ENCODE data around the gene MRPL21. TPM values are rescaled to one million over a fixed set of nuclear protein-coding genes. Genes with fewer than 3 reads are reported as not detected.

Gene MRPL21
- total and polyA plus RNA-seq, 2 experiments from 2014 or later = 22.6 to 122 TPM

DNA sequence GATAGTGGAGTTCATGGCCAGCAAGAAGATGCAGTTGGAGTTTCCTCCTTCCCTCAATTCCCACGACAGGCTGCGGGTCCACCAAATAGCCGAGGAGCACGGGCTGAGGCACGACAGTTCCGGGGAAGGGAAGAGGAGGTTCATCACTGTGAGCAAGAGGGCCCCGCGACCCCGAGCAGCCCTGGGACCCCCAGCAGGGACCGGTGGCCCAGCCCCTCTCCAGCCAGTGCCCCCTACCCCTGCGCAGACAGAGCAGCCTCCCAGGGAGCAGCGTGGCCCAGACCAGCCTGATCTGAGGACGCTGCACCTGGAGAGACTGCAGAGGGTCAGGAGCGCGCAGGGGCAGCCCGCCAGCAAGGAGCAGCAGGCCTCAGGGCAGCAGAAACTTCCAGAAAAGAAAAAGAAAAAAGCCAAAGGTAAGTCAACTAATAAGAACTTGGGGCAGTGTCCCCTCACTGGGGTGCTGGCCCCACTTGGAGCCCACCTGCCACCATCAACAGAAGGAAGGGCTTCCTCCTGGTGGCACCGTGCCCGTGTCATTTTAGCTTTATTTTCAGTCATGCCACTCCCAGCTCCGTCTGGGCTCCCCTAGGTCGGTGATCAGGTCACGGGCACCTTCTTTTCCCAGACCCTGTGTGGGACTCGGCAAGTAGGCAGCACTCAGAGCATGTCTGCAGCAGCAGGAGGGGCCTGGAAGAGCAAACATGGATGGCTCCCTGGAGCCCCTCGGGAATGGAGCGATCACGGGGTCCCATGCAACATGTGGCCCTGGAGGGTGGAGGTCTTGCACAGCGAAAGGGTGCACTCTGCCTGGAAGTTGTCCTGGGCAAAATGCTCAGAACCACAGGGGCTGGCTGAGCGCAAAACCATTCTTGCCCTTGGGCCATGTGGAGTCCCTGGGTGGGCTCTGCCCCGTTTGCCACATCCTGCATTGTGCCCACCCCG, 33.3 kb upstream of the MRPL21 start:
- Histone ChIP-seq H3K9me3 (ENCODE audit: low read depth) (no peaks in the 10 kb centered on the region), H3K4me2 (ENCODE audit: unreplicated experiment) (no peak overlapping the region), H3K36me3 (ENCODE audit: low read depth) (no peaks in the 10 kb centered on the region; the same call in 1 of the 2 replicates), H3K4me1 (ENCODE audit: insufficient read depth) (no peaks in the 10 kb centered on the region), H3K27ac (no peak overlapping the region), H4K20me1 (ENCODE audit: insufficient read depth) (no peaks in the 10 kb centered on the region), H2AFZ (no peak overlapping the region), H3F3A (ENCODE audit: insufficient read depth) (no peaks in the 10 kb centered on the region), H3K79me2 (ENCODE audit: insufficient read depth) (no peaks in the 10 kb centered on the region), H3K4me3 (no peak overlapping the region), H3K9me2 (ENCODE audit: insufficient read depth) (no peaks in the 10 kb centered on the region), H3K9ac (no peak overlapping the region), H3K27me3 (replicated peaks; ENCODE audit: insufficient read depth) (no peaks in the 10 kb centered on the region)
- TF ChIP-seq EZH2 (IDR thresholded peaks at IDR 0.05; ENCODE audit: insufficient read depth, poor library complexity, severe bottlenecking) (no peak), EZH2phosphoT487 (IDR thresholded peaks at IDR 0.05; ENCODE audit: insufficient read depth, low read depth) (no peak)
- 91 to 92% methylated on average over 29 of the region's 29 CpGs for WGBS, 2 experiments (ENCODE audit: low coverage in 1 of 2, low lambda C conversion rate in 2 of 2, missing lambda C conversion rate in 2 of 2)
- in situ Hi-C loops (cut with MboI) = no loop called here
- DNase-seq = no peak

DNA sequence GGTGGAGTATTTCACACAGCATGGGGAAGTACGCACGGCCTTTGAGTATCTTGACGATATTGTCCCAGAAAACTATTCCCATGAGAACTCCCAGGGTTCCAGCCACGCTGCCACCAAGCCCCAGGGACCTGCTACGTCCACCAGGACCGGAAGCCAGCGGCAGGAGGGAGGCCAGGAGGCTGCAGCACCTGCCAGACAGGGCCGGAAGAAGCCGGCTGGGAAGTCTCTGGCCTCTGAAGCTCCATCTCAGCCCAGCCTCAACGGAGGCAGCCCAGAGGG, 32.7 kb upstream of the MRPL21 start:
- in situ Hi-C loops (cut with MboI) = no loop called here
- no peaks in the 10 kb centered on the region; the same call in 1 of the 2 replicates for H3K36me3 ChIP-seq (ENCODE audit: low read depth)
- no peak overlapping the region for H3K4me3 ChIP-seq
- WGBS, 2 experiments (ENCODE audit: low coverage in 1 of 2, low lambda C conversion rate in 2 of 2, missing lambda C conversion rate in 2 of 2) = 92% methylated on average over 10 of the region's 10 CpGs
- H3K9me2 ChIP-seq (ENCODE audit: insufficient read depth) = no peaks in the 10 kb centered on the region
- no peaks in the 10 kb centered on the region for H3K4me1 ChIP-seq (ENCODE audit: insufficient read depth)
- no peak overlapping the region for H3K4me2 ChIP-seq (ENCODE audit: unreplicated experiment)
- no peak overlapping the region for H3K27ac ChIP-seq
- H2AFZ ChIP-seq = no peak overlapping the region
- DNase-seq = no peak
- no peaks in the 10 kb centered on the region for H3K27me3 ChIP-seq (replicated peaks; ENCODE audit: insufficient read depth)
- no peaks in the 10 kb centered on the region for H3F3A ChIP-seq (ENCODE audit: insufficient read depth)
- no peaks in the 10 kb centered on the region for H3K79me2 ChIP-seq (ENCODE audit: insufficient read depth)
- H3K9me3 ChIP-seq (ENCODE audit: low read depth) = no peaks in the 10 kb centered on the region
- TF ChIP-seq EZH2phosphoT487 (IDR thresholded peaks at IDR 0.05; ENCODE audit: insufficient read depth, low read depth) = no peak
- no peak for TF ChIP-seq EZH2 (IDR thresholded peaks at IDR 0.05; ENCODE audit: insufficient read depth, poor library complexity, severe bottlenecking)
- H3K9ac ChIP-seq = no peak overlapping the region
- H4K20me1 ChIP-seq (ENCODE audit: insufficient read depth) = no peaks in the 10 kb centered on the region

DNA sequence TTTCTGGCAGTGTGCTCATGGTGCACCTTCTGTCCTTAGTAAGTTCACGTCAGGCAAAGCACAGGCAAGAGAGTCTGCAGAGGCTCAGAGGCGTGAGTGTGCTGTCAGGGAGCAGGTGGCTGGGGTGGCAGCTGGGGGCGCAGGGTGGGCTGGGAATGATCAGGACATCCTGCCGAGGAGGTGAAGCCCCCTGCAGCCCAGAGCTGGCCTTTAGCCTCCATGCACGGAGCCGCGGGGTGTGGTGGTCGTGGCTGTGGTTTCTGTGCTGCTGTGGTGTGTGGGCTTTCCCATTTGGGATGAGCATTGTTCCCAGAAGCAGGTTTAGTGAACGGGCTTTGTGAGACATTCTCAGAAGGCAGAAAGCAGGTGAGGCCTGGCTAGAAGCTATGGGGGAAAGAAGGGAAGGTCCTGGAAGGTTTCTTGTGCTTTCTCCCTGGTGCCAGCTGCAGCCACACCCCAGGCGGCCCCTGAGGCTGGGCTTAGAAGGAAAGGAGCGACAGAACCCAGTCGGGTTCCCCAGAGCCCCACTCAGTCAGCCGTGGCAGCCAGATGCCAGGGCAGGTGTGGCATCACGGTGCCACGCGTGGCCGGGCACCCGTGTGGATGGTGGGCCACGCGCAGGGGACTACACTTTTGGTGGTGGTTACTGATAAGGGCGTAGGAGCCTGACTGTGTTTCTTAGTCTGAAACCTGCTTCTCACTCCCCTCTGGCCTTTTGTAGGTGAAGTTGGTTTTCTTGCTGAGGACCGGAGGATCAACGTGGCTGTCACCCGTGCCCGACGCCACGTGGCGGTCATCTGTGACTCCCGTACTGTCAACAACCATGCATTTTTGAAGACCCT, 32.1 kb upstream of the MRPL21 start:
- Histone ChIP-seq H3K4me2 (ENCODE audit: unreplicated experiment) (no peak overlapping the region), H4K20me1 (ENCODE audit: insufficient read depth) (no peaks in the 10 kb centered on the region), H3K79me2 (ENCODE audit: insufficient read depth) (no peaks in the 10 kb centered on the region), H3K36me3 (ENCODE audit: low read depth) (no peaks in the 10 kb centered on the region; the same call in 1 of the 2 replicates), H2AFZ (no peak overlapping the region), H3K27me3 (replicated peaks; ENCODE audit: insufficient read depth) (no peaks in the 10 kb centered on the region), H3K4me1 (ENCODE audit: insufficient read depth) (no peaks in the 10 kb centered on the region), H3K4me3 (no peak overlapping the region), H3K27ac (no peak overlapping the region), H3K9ac (no peak overlapping the region), H3F3A (ENCODE audit: insufficient read depth) (no peaks in the 10 kb centered on the region), H3K9me3 (ENCODE audit: low read depth) (no peaks in the 10 kb centered on the region), H3K9me2 (ENCODE audit: insufficient read depth) (no peaks in the 10 kb centered on the region)
- TF ChIP-seq EZH2 (IDR thresholded peaks at IDR 0.05; ENCODE audit: insufficient read depth, poor library complexity, severe bottlenecking) (no peak), EZH2phosphoT487 (IDR thresholded peaks at IDR 0.05; ENCODE audit: insufficient read depth, low read depth) (no peak)
- DNase-seq = no peak
- WGBS, 2 experiments (ENCODE audit: low coverage in 1 of 2, low lambda C conversion rate in 2 of 2, missing lambda C conversion rate in 2 of 2) = 87 to 90% methylated on average over 25 to 29 of the region's 29 CpGs
- in situ Hi-C loops (cut with MboI) = no loop called here

DNA sequence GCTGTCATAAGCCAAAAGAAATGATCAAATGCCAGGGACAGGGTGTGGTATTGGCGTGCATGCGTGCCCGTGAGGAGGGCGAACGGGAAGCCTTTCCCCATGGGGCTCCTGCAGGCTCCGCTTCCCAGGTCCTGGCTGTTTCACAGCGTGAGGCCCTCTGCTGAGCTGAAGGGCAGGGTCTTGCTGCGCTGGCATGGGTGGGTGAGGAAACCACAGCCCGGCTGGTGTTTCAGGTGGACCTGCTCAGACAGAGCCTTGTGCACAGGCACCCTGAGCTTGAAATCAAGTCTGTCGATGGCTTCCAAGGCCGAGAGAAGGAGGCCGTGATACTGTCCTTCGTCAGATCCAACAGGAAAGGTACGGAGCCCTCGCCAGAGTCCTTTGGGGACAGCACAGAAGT, 31.4 kb upstream of the MRPL21 start:
- H3K4me1 ChIP-seq (ENCODE audit: insufficient read depth) = no peaks in the 10 kb centered on the region
- no peak for DNase-seq
- 81 to 85% methylated on average over 15 of the region's 15 CpGs for WGBS, 2 experiments (ENCODE audit: low coverage in 1 of 2, low lambda C conversion rate in 2 of 2, missing lambda C conversion rate in 2 of 2)

More for the DNA sequence above, 31.4 kb upstream of the MRPL21 start:
- no peaks in the 10 kb centered on the region for H3K27me3 ChIP-seq (replicated peaks; ENCODE audit: insufficient read depth)
- H2AFZ ChIP-seq = no peak overlapping the region
- H3K4me3 ChIP-seq = no peak overlapping the region
- no peaks in the 10 kb centered on the region for H3F3A ChIP-seq (ENCODE audit: insufficient read depth)
- no peaks in the 10 kb centered on the region for H3K79me2 ChIP-seq (ENCODE audit: insufficient read depth)
- no peak overlapping the region for H3K27ac ChIP-seq
- no peaks in the 10 kb centered on the region for H3K9me2 ChIP-seq (ENCODE audit: insufficient read depth)
- no peak for TF ChIP-seq EZH2 (IDR thresholded peaks at IDR 0.05; ENCODE audit: insufficient read depth, poor library complexity, severe bottlenecking)
- no peaks in the 10 kb centered on the region for H3K9me3 ChIP-seq (ENCODE audit: low read depth)
- no peaks in the 10 kb centered on the region; the same call in 1 of the 2 replicates for H3K36me3 ChIP-seq (ENCODE audit: low read depth)
- no peak overlapping the region for H3K4me2 ChIP-seq (ENCODE audit: unreplicated experiment)
- H4K20me1 ChIP-seq (ENCODE audit: insufficient read depth) = no peaks in the 10 kb centered on the region
- in situ Hi-C loops (cut with MboI) = no loop called here
- no peak overlapping the region for H3K9ac ChIP-seq

All from GM23248 (cell line).